T-helper 2 cell treated with Interferon-gamma antibody and Interleukin-4, amounts not matched to agents 100 ng/mL and 5 ng/mL, for 36 hours (primary cell): ENCODE data around the gene GFY. TPM values are rescaled to one million over a fixed set of nuclear protein-coding genes. Genes with fewer than 3 reads are reported as not detected.

Source experiments
- intact Hi-C: fragments of 100-400 bp; cut with micrococcal nuclease; formaldehyde crosslinking; loops from one replicate; pipeline ENCODE4 v1.15.1; 2023
- total RNA-seq: library from RNA; stranded (reverse); gene quantifications from 2 replicates; pipeline ENCODE4 v1.2.3, GENCODE V29; 2022

GFY gene
- total RNA-seq, 1 donor from 2014 or later, result not detected

GRCh38 chr19:49427855-49428546, 2.8 kb downstream of the GFY start:
- intact Hi-C loops, result no loop called here

GRCh38 chr19:49428547-49429451, 3.6 kb downstream of the GFY start:
- intact Hi-C loops, result no loop called here

- intact Hi-C loops, result loop anchor here (1.0 kb wide), 1 partner anchor 38 kb away; no protein-coding TSS in a partner anchor
Measured at GRCh38 chr19:49430172-49430677, 5.0 kb downstream of the GFY start.

- intact Hi-C loops, result loop anchor here (1.0 kb wide), 1 partner anchor 39 kb away; no protein-coding TSS in a partner anchor
Measured at GRCh38 chr19:49430678-49431329, 5.6 kb downstream of the GFY start.

GRCh38 chr19:49431330-49431749, 6.2 kb downstream of the GFY start:
- intact Hi-C loops, result no loop called here

- intact Hi-C loops, result no loop called here
Measured at GRCh38 chr19:49432141-49433073, 7.2 kb downstream of the GFY start.

- intact Hi-C loops, result no loop called here
Measured at GRCh38 chr19:49433240-49433901, 8.2 kb downstream of the GFY start.

- intact Hi-C loops, result no loop called here
Measured at GRCh38 chr19:49434907-49435583, 9.9 kb downstream of the GFY start.

- intact Hi-C loops, result no loop called here
Measured at GRCh38 chr19:49435670-49436069, 10.5 kb downstream of the GFY start.

GRCh38 chr19:49436381-49437017, 11.3 kb downstream of the GFY start:
- intact Hi-C loops, result no loop called here

GRCh38 chr19:49437231-49437630, 12.0 kb downstream of the GFY start:
- intact Hi-C loops, result no loop called here

GRCh38 chr19:49438261-49438660, 13.1 kb downstream of the GFY start:
- intact Hi-C loops, result no loop called here

GRCh38 chr19:49439836-49440235, 14.6 kb downstream of the GFY start:
- intact Hi-C loops, result loop anchor here (10.0 kb wide), 1 partner anchor 105 kb away; the partner anchor contains the start of gene CD37

- intact Hi-C loops, result loop anchor here (10.0 kb wide), 1 partner anchor 106 kb away; the partner anchor contains the start of gene CD37
Measured at GRCh38 chr19:49440439-49441209, 15.4 kb downstream of the GFY start.

- intact Hi-C loops, result loop anchor here (10.0 kb wide), 1 partner anchor 107 kb away; the partner anchor contains the start of gene CD37
Measured at GRCh38 chr19:49441210-49441959, 16.2 kb downstream of the GFY start, which contains the start of gene SLC17A7. SLC17A7 (minus strand) TSS chr19:49441527; CDS start chr19:49441379, 148 bp downstream.

GRCh38 chr19:49441960-49442350, 16.8 kb downstream of the GFY start:
- intact Hi-C loops, result loop anchor here (2.0 to 10.0 kb wide), 2 partner anchors 19 to 107 kb away; partner anchors contain the start of genes CD37 and PTH2

GRCh38 chr19:49442354-49442753, 17.2 kb downstream of the GFY start:
- intact Hi-C loops, result loop anchor here (2.0 to 10.0 kb wide), 2 partner anchors 20 to 108 kb away; partner anchors contain the start of genes CD37 and PTH2
